HG03103 (cell line): ENCODE data around the gene REXO5.

Experiments
- ATAC-seq: cut with Tn5 transposase; IDR thresholded peaks from one replicate; pipeline ENCODE4 v1.9.1; 2021; ENCODE audit warnings: low read depth; ENCODE audit not compliant: unreplicated experiment

REXO5 gene

GRCh38 chr16:20899071-20899470 is 92.7 kb downstream of the REXO5 start:
- ATAC-seq: no peak
